Eye (tissue), 1 donor: ENCODE results near the gene FBN1.
A peak's percentile ranks its signal among the peaks of the same experiment; 100 is the strongest.

Source experiments
- DNase-seq: peaks from one replicate; pipeline ENCODE4 v3.0.0-alpha.2; 2015

The FBN1 gene

GRCh38 chr15:48501208-48501607 is 144.3 kb downstream of the FBN1 start:
- no peak for DNase-seq

DNA sequence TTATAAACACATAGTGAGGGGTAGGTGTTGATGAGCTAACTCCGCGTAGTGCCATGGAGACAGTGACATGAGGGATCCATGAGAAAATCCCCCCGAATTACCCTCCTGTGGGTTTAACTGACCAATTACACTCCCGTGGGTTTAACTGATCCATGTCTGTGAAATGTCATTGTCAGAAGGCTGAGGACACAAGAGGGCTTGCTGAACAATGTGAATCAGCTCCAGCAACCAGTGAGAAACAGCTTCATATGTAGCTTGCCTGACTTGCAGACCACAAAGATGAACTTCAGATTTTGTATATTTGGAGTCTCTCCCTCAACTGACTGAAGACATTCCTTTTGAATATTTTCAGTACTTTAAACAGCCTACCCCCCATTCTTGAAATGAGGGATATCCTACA is 144.9 kb downstream of the FBN1 start:
- no peak for DNase-seq

- no peak for DNase-seq
Measured at GRCh38 chr15:48499978-48500377, 145.5 kb downstream of the FBN1 start.

DNA sequence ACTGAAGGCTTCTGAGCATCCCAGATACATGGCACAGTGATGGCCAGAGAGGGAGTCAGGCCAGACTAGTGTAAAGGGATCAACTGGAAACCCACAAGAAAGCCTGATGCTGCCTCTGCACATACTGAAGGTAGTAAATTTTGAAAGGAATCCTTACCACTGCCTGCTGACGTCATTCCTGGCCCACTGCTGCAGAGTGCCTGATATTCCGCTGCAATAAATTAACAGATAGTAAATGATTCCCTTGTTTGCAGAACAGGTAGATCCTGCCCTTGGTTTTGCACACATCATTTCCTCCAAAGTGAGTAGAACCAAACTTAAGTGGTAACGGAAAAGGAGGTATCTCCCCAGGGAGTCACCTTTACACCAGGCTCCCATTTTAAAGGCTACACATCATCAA is 146.7 kb downstream of the FBN1 start:
- no peak for DNase-seq

DNA sequence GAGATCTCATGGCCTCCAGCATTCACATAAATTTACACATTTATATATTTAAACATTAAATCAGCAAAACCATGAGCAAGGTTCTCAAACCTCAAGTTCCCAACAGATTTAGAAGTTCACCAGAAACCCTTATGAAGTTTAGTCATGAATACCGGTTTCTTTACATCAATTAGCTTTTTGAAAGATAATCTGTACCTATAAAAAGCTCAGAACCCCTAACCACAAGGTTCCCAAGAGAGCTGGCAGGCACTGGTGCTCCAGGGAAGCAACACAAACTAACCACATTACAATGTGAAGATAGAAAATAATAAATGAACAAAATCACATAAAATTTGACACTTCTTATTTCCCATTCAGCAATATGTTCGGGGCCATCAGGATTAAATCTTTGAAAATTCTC is 150.9 kb downstream of the FBN1 start:
- no peak for DNase-seq

GRCh38 chr15:48493763-48494225 is 151.7 kb downstream of the FBN1 start:
- no peak for DNase-seq

DNA sequence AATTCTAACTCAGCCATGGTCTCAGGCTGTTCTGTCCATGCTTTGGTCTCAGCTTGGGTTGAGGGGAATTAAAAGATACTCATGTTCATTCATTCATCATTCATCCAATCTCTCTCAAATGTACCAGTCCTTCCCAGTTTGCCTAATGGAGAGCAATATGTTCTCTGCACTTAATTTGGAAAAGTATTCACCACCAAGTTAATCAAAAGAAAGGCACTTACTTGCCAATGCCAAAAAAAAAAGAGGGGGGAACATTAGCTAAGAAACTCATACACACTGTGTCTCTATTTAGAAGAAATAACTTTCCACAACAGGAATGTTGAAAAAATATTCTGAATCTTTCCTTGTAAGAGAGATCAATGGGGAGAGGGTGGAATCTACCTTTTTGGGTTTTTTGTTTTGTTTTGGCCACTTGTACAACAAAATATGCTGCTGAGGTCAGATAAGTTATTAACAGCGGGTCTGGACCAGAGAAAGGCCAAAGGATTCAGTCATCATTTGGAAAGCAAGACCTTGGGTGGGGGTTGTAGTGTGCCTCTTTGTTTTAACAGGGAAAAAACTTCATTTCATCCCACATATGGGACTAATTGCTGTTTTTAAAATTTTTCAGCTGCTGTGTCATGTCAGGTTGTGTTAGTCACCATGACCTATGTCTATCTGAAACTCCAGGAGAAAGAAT is 152.3 kb downstream of the FBN1 start:
- DNase-seq: no peak

- DNase-seq: no peak
Measured at GRCh38 chr15:48486228-48486627, 159.3 kb downstream of the FBN1 start.

- DNase-seq: peak; percentile 12
Measured at GRCh38 chr15:48481802-48482201, 163.7 kb downstream of the FBN1 start.

GRCh38 chr15:48479751-48480150 is 165.8 kb downstream of the FBN1 start:
- DNase-seq: no peak

GRCh38 chr15:48478581-48478980 is 166.9 kb downstream of the FBN1 start:
- DNase-seq: no peak

- no peak for DNase-seq
Measured at GRCh38 chr15:48477795-48478360, 167.6 kb downstream of the FBN1 start.

DNA sequence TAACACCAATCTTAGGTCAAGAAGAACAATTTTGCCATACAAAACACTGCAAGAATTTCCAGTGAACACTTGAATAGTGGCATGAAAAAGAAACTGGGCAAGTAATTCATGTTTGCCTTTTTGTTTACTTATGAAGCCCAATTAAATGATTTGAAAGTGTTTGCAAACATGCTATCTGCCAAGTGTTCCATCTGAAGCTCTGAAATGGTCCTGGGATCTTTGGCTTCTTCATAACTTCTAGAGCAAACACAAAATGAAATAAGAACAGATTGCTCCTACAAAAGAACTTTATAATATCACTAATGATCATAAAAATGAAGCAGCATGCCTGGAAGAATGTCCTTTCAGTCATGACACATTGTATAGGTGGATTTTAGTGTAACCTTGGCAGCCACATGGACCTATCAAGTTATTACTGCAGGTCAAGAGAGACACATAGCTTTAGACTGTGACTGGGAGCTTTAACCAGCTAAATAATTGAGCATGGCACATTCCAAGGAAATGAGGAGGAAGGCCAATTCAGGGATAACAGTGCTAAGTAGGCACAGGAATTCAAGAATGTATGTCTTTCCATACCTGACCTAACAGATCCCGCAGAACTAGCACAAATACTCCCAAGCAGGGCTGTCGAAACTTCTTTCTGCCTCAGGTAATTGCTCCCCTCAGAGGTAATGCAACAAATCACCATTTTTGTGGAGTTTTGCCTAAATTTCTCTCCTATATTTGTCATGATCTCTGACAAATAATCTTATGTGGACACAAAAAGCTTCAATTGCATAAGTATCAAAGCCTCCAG is 169.7 kb downstream of the FBN1 start:
- DNase-seq: no peak

DNA sequence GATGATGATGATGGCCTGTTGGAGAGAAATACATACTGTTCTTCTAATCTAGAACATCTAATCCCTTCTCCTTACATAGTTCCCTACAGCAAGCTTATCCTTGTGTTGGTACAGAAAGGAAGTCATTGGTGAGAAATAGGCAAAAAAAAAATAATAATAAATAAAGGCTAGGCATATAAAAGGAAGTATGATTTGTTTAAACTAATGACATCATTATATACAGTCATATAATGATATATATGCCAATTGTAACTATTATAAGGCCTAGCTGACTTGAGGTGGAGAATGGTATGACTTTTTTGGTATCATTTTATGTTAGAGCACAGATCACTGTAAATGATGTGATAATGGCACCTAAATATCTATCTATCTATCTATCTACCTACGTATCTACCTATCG is 171.8 kb downstream of the FBN1 start:
- no peak for DNase-seq

GRCh38 chr15:48472756-48473155 is 172.8 kb downstream of the FBN1 start:
- DNase-seq: no peak

DNA sequence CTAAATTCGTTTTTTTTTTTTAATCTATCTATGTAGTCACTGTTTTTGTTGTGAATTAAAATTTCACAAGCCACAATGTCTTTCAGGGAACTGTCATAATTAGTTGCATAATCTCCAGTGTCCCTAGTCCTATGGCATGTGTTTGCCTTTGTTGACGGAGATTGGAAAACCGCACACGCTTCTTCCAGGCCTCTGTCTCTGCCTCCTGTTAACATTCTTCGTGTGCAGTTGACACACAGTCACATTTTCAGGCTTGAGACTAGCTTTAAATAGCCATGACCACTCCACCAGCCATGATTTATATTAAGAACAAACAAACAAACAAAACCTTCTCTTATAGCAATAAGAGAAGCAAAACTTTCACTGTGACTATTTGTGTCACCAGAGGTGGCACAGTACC is 174.4 kb downstream of the FBN1 start:
- DNase-seq: no peak

GRCh38 chr15:48470096-48470495 is 175.4 kb downstream of the FBN1 start:
- no peak for DNase-seq

GRCh38 chr15:48469681-48470080 is 175.8 kb downstream of the FBN1 start:
- DNase-seq: no peak

DNA sequence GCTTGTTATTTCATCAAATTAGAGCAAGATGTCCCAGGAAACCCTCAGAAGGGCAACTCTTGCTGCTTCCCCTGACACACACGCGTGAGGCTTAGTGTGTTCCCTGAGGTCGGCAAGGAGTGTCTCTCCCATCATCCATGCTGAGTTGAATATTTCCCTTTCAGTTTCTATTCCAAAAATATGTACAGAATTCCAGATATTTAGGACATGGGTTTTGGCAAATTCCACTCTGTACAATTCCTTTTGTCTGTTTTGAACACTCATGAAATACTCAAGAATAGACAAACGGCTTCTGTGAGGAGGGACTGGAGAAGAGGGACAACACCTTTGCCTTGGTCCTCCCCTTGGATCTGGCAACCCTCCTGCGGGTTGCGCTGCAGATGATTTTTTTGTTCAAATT is 176.2 kb downstream of the FBN1 start:
- no peak for DNase-seq

- DNase-seq: no peak
Measured at GRCh38 chr15:48467801-48468200, 177.7 kb downstream of the FBN1 start.

- DNase-seq: no peak
Measured at GRCh38 chr15:48466820-48467219, 178.7 kb downstream of the FBN1 start.

- no peak for DNase-seq
Measured at GRCh38 chr15:48466079-48466478, 179.4 kb downstream of the FBN1 start.

DNA sequence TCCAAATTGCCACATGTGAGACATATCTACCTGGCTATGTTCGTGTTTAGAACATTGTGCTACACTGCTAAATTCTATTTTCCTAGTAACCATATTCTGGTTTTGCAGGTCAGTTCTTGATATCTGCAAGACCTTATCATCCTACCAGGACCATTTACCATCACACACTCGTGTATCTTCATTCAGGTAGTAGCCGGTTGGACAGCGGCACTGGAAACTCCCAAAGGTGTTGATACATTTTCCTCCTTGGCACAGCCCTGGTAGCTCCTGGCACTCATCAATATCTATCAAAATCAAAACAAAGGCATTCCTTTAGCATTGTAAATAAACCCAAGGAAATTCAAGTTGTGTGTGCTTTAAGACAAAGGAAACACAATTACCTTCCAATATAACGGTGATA is 180.1 kb downstream of the FBN1 start:
- DNase-seq: no peak

GRCh38 chr15:48463366-48463880 is 182.1 kb downstream of the FBN1 start:
- no peak for DNase-seq
